Measurements from ENCODE around the gene PRDM16.

DNA sequence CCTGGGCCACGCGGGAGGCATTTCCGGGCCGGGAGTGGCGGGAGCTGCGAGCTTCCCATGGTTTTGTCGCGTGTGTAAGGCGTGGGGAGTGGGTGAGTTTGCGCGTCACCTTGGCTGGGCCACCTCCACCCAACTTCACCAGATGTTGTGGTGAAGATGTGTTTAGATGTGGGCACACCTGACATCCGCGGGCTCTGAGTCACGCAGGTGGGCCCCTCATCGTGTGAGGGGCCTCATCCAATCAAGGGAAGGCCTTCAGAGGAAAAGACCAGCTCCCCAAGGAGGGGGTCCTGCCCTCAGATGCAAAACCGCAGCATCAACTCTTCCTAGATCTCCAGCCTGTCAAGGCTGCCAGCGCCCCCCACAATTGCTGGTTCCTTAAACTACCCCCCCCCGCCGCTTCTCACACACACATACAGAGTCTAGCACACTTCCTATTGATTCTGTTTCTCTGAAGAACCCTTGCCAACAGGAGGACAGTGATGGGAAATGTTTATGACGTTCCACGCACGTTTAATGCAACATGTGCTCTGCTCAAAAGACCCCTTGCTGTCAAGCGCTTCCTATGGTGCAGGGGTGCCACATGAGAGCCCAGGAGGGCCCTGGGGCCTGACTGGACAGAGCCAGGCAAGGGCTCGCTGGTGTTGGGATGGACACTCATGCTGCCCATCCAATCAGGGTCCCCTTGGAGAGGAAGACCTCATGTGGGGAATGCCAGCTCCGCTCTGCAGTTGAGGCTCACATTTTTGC lies 35.8 kb upstream of the PRDM16 start:
- TF ChIP-seq TOX (CRISPR knock-in tag; IDR thresholded peaks at IDR 0.05; ENCODE audit: borderline replicate concordance) = no peak
- no peak for TF ChIP-seq ZNF70 (CRISPR knock-in tag; IDR thresholded peaks at IDR 0.05)
- TF ChIP-seq PPARA (CRISPR knock-in tag; IDR thresholded peaks at IDR 0.05; ENCODE audit: borderline replicate concordance) = no peak
